HL-60 (cell line): ENCODE measurements around the gene SLC12A8. TPM values are rescaled to one million over a fixed set of nuclear protein-coding genes. Genes with fewer than 3 reads are reported as not detected.

Source experiments
- DNase-seq, 2 experiments: peaks; one replicate each; pipeline ENCODE4 v3.0.0-alpha.2; 2010 to 2020; ENCODE audit warnings: low read depth in 1 of 2, low spot score in 1 of 2
- H3K27ac ChIP-seq: fragments of 250-450 bp; sonication (Bioruptor Pico); replicated peaks from 2 replicates; pipeline ENCODE4 v1.5.1; 2020; ENCODE audit warnings: mild to moderate bottlenecking, moderate library complexity
- H3K27me3 ChIP-seq: fragments of 250-450 bp; sonication (Bioruptor Pico); 2 replicates; pipeline ENCODE4 v1.5.1; 2021; ENCODE audit warnings: mild to moderate bottlenecking, moderate library complexity; ENCODE audit not compliant: insufficient read depth, poor library complexity, severe bottlenecking
- H3K4me3 ChIP-seq: replicated peaks from 2 replicates; pipeline ENCODE4 v1.5.1; 2011; ENCODE audit warnings: mild to moderate bottlenecking, control low read depth, low read length; ENCODE audit not compliant: insufficient read depth
- CTCF ChIP-seq: IDR thresholded peaks from one replicate; pipeline ENCODE4 v1.5.1; 2011; ENCODE audit warnings: low read length, control low read depth, inconsistent platforms; ENCODE audit not compliant: insufficient read depth
- GABPA ChIP-seq: IDR thresholded peaks from 2 replicates; pipeline ENCODE4 v1.6.1; 2012; ENCODE audit warnings: low read depth
- POLR2AphosphoS5 ChIP-seq: IDR thresholded peaks from 2 replicates; pipeline ENCODE4 v1.6.1; 2012; ENCODE audit warnings: low read depth
- REST ChIP-seq: IDR thresholded peaks from 2 replicates; pipeline ENCODE4 v1.6.1; 2012; ENCODE audit warnings: low read depth; ENCODE audit not compliant: insufficient replicate concordance
- SPI1 ChIP-seq: IDR thresholded peaks from 2 replicates; pipeline ENCODE4 v1.6.1; 2012; ENCODE audit warnings: low read depth, mild to moderate bottlenecking, borderline replicate concordance
- microRNA-seq: library from miRNA; unstranded; fragments of <30 nt; microRNA quantifications from one replicate; pipeline ENCODE4, GENCODE V29; 2018

Gene SLC12A8

GRCh38 chr3:125032683-125033082, 179.9 kb downstream of the SLC12A8 start:
- no peak for TF ChIP-seq GABPA
- TF ChIP-seq SPI1 = no peak
- no peak for TF ChIP-seq REST
- no peak for TF ChIP-seq CTCF
- TF ChIP-seq POLR2AphosphoS5 = no peak
- no peak overlapping the region for H3K4me3 ChIP-seq
- no peak overlapping the region for H3K27ac ChIP-seq
- H3K27me3 ChIP-seq = peaks cover 2% of the 10 kb centered on the region
- no peak for DNase-seq

Small RNAs within 50 kb of the gene (microRNA-seq; reads per million reads assigned to microRNA genes)
- gene MIR5092 = not detected
